Activated T-helper 1 cell treated with anti-CD3 and anti-CD28 coated beads, Interleukin-12 subunit alpha, Interleukin-12 subunit beta, Interleukin-2, Interleukin-4 antibody, amounts not matched to agents 30 ng/mL and 10 ng/mL and 1 ng/mL, durations not matched to agents 14 hours and 24 hours and 36 hours (primary cell): Measurements from ENCODE around the gene ALKBH2. TPM values are rescaled to one million over a fixed set of nuclear protein-coding genes. Genes with fewer than 3 reads are reported as not detected.

Experiments
- DNase-seq: peaks from one replicate; pipeline ENCODE4 v3.0.0; 2021; ENCODE audit warnings: low spot score
- H3K27ac Mint-ChIP-seq: one replicate; pipeline ENCODE4 v1.8.0; 2021; ENCODE audit warnings: mild to moderate bottlenecking, mixed read lengths
- H3K27me3 Mint-ChIP-seq: one replicate; pipeline ENCODE4 v1.8.0; 2022; ENCODE audit warnings: mild to moderate bottlenecking, moderate library complexity, mixed read lengths; ENCODE audit not compliant: insufficient read depth
- H3K36me3 Mint-ChIP-seq: one replicate; pipeline ENCODE4 v1.8.0; 2021; ENCODE audit warnings: low read depth, mixed read lengths
- H3K4me1 Mint-ChIP-seq: one replicate; pipeline ENCODE4 v1.8.0; 2021; ENCODE audit warnings: low read depth, mixed read lengths
- H3K4me3 Mint-ChIP-seq: one replicate; pipeline ENCODE4 v1.8.0; 2021; ENCODE audit warnings: mild to moderate bottlenecking, moderate library complexity, mixed read lengths
- H3K9me3 Mint-ChIP-seq: one replicate; pipeline ENCODE4 v1.8.0; 2021; ENCODE audit warnings: mixed read lengths
- intact Hi-C: fragments of 100-400 bp; cut with micrococcal nuclease; formaldehyde crosslinking; loops from one replicate; pipeline ENCODE4 v1.15.1; 2024
- total RNA-seq: library from RNA; stranded (reverse); gene quantifications from 2 replicates; pipeline ENCODE4 v1.2.3, GENCODE V29; 2022

Gene ALKBH2
- total RNA-seq, 1 donor from 2014 or later, result 47.4 TPM

GRCh38 chr12:109109746-109110350, 16.6 kb upstream of the ALKBH2 start:
- intact Hi-C loops, result loop anchor here (2.0 kb wide), 1 partner anchor 17 kb away; the partner anchor contains the start of gene ALKBH2
- DNase-seq, result no peak
- no peak overlapping the region for H3K27ac Mint-ChIP-seq
- H3K4me1 Mint-ChIP-seq, result peaks cover 15% of the 10 kb centered on the region
- H3K4me3 Mint-ChIP-seq, result no peak overlapping the region
- H3K27me3 Mint-ChIP-seq, result no peaks in the 10 kb centered on the region
- no peaks in the 10 kb centered on the region for H3K9me3 Mint-ChIP-seq
- H3K36me3 Mint-ChIP-seq, result peaks cover 21% of the 10 kb centered on the region

DNA sequence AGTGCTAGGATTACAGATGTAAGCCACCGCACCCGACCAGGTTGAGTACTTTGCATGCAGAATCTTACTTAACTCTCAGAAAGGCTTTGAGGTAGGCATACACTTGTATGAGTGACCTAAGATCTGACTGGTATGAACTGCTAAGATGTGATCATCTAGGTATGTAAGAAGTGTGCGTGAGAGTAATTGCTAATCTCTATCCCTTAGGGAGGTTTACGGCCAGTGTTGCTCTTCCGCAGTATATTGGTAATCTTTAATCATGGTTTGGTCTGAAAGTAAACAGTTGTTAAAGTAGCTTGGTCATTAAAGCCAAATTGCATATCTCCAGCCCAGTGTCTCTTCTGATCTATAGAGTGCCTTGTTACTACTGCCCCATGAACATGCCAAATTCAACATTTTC, 11.9 kb upstream of the ALKBH2 start:
- H3K4me1 Mint-ChIP-seq, result peaks cover 7% of the 10 kb centered on the region
- no peaks in the 10 kb centered on the region for H3K27me3 Mint-ChIP-seq
- H3K4me3 Mint-ChIP-seq, result no peak overlapping the region
- peaks cover 39% of the 10 kb centered on the region for H3K36me3 Mint-ChIP-seq
- intact Hi-C loops, result no loop called here
- H3K9me3 Mint-ChIP-seq, result no peaks in the 10 kb centered on the region
- no peak for DNase-seq
- H3K27ac Mint-ChIP-seq, result no peak overlapping the region

DNA sequence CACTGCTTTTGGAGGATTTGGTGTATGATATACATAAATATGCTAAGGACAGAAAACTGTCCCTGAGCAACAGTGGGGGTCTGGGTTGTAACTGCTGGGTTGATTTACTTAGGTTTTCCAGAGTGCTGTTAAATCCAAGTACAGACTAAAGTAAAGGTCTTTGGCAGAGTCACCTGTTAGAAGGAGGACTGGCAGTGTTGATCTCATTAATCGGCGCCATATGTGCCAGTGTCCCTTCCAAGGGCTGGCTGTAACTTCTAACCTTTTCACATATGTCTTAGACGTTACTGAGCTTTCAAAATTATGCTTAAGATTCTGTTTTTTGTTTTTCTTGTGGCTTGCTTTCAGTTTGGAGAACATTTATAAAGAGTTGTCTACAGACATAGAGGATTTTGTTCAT, 9.2 kb upstream of the ALKBH2 start:
- H3K9me3 Mint-ChIP-seq, result no peaks in the 10 kb centered on the region
- H3K36me3 Mint-ChIP-seq, result peaks cover 42% of the 10 kb centered on the region
- H3K4me3 Mint-ChIP-seq, result no peak overlapping the region
- no peak overlapping the region for H3K27ac Mint-ChIP-seq
- intact Hi-C loops, result no loop called here
- DNase-seq, result no peak
- H3K4me1 Mint-ChIP-seq, result peaks cover 26% of the 10 kb centered on the region
- H3K27me3 Mint-ChIP-seq, result no peaks in the 10 kb centered on the region

GRCh38 chr12:109100741-109101140, 7.5 kb upstream of the ALKBH2 start:
- peaks cover 26% of the 10 kb centered on the region for H3K4me1 Mint-ChIP-seq
- no peak overlapping the region for H3K4me3 Mint-ChIP-seq
- H3K27ac Mint-ChIP-seq, result no peak overlapping the region
- no peak for DNase-seq
- H3K36me3 Mint-ChIP-seq, result peaks cover 38% of the 10 kb centered on the region
- intact Hi-C loops, result no loop called here
- H3K9me3 Mint-ChIP-seq, result no peaks in the 10 kb centered on the region
- no peaks in the 10 kb centered on the region for H3K27me3 Mint-ChIP-seq

DNA sequence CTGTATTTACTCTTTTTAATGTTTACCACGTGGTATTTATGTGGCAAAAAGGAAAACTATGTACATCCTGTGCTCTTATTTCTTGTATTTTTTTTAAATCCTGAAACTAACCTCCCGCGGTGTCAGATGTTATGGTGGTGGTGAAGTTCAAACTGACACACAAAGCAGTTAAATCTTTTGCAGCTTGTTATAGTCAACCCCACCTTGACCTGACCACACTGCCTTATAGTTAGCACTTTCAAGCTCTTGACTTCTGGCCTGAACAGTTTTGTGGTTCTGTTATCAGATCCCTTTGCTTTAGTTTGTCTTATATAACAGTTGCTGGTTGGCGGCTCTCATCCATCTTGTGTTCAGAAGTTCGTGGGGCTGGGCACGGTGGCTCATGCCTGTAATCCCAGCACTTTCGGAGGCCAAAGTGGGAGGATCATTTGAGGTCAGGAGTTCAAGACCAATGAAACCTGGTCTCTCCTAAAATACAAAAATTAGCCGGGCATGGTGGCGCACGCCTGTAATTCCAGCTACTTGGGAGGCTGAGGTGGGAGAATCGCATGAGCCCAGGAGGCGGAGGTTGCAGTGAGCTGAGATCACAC, 6.3 kb upstream of the ALKBH2 start:
- Mint-ChIP-seq H3K4me1 (peaks cover 26% of the 10 kb centered on the region), H3K27ac (peak overlapping the region; percentile 53), H3K9me3 (no peaks in the 10 kb centered on the region), H3K27me3 (no peaks in the 10 kb centered on the region), H3K36me3 (peaks cover 31% of the 10 kb centered on the region), H3K4me3 (peak overlapping the region; percentile 93)
- intact Hi-C loops, result loop anchor here (5.0 kb wide), 2 partner anchors 482 to 613 kb away; partner anchors contain the start of gene FAM222A
- DNase-seq, result no peak

GRCh38 chr12:109098651-109099050, 5.4 kb upstream of the ALKBH2 start:
- H3K4me1 Mint-ChIP-seq, result peaks cover 28% of the 10 kb centered on the region
- H3K9me3 Mint-ChIP-seq, result no peaks in the 10 kb centered on the region
- intact Hi-C loops, result loop anchor here (1.0 to 5.0 kb wide), 5 partner anchors 46 to 614 kb away; partner anchors contain the start of genes FAM222A, SSH1 and USP30
- peaks cover 25% of the 10 kb centered on the region for H3K36me3 Mint-ChIP-seq
- H3K27ac Mint-ChIP-seq, result peak overlapping the region; percentile 72
- no peaks in the 10 kb centered on the region for H3K27me3 Mint-ChIP-seq
- H3K4me3 Mint-ChIP-seq, result peak overlapping the region; percentile 93
- DNase-seq, result no peak

DNA sequence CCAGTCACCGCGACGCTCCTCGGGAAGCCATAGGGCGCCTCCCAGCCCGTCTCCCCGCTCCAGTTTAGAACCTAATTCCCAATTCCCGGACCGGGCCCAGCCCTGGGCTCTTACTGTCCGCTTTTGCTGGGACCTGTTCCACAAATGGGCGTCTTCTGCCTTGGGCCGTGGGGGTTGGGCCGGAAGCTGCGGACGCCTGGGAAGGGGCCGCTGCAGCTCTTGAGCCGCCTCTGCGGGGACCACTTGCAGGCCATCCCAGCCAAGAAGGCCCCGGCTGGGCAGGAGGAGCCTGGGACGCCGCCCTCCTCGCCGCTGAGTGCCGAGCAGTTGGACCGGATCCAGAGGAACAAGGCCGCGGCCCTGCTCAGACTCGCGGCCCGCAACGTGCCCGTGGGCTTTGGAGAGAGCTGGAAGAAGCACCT, 4.9 kb upstream of the ALKBH2 start:
- intact Hi-C loops, result loop anchor here (1.0 to 5.0 kb wide), 5 partner anchors 46 to 614 kb away; partner anchors contain the start of genes FAM222A, SSH1 and USP30
- Mint-ChIP-seq H3K4me3 (peak overlapping the region; percentile 93), H3K27me3 (no peaks in the 10 kb centered on the region), H3K9me3 (no peaks in the 10 kb centered on the region), H3K4me1 (peaks cover 33% of the 10 kb centered on the region), H3K27ac (peak overlapping the region; percentile 90), H3K36me3 (peaks cover 24% of the 10 kb centered on the region)
- DNase-seq, result no peak

GRCh38 chr12:109097435-109098182, 4.3 kb upstream of the ALKBH2 start, which contains the start of gene UNG:
TSS of gene UNG (plus strand) at chr12:109097597. CDS start at chr12:109097680, 83 bp downstream.
- H3K4me1 Mint-ChIP-seq, result peaks cover 39% of the 10 kb centered on the region
- H3K4me3 Mint-ChIP-seq, result peak within 1 kb of the TSS; percentile 93
- H3K36me3 Mint-ChIP-seq, result peaks cover 26% of the 10 kb centered on the region
- H3K27ac Mint-ChIP-seq, result peak within 1 kb of the TSS; percentile 90
- intact Hi-C loops, result loop anchor here (1.0 to 5.0 kb wide), 7 partner anchors 14 to 615 kb away; partner anchors contain the start of genes FAM222A, SSH1 and USP30
- no peaks in the 10 kb centered on the region for H3K27me3 Mint-ChIP-seq
- H3K9me3 Mint-ChIP-seq, result no peaks in the 10 kb centered on the region
- DNase-seq, result peak; percentile 94

DNA sequence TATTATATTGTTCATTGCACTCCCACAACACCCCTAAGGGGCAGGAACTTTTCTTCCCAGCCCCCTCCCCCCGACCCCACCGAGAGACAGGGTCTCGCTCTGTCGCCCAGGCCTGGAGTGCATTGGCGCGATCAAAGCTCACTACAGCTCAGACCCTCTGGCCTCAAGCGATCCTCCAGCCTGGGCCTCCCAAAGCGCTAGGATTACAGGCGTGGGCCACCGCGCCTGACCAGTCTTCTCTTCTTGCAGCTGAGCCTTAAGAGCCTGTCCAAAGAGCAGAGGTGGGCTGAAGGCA, 3.8 kb upstream of the ALKBH2 start:
- Mint-ChIP-seq H3K36me3 (peaks cover 29% of the 10 kb centered on the region), H3K4me1 (peaks cover 44% of the 10 kb centered on the region), H3K27ac (no peak overlapping the region), H3K27me3 (no peaks in the 10 kb centered on the region), H3K4me3 (peak overlapping the region; percentile 93), H3K9me3 (no peaks in the 10 kb centered on the region)
- intact Hi-C loops, result loop anchor here (1.0 to 5.0 kb wide), 4 partner anchors 14 to 615 kb away; partner anchors contain the start of gene FAM222A
- no peak for DNase-seq

DNA sequence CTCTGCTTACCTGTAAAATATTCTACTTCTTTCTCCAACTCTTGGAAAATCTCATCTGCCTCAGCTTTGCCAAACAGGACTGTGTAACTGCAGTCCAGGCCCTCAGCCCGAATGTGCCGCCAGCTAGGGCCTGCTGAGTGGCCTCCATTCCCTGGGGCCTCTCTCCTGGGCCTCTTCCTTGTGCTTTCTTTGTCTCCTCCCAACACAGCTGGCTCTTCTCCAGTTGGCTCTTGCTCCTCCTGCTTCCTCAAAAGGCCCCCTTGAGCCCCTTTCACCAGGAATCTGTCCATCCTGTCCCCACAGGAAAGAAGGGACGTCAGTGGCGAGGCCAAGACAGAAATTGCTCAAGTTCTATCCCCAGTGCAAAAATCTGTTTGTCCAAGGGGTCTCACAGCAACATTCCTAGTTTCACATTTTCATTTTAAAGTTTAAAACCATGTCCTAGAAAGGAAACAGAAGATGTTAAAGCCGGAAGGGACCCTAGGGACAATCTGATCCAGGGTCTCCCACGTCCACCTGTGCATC, 713 bp downstream of the ALKBH2 start:
- Mint-ChIP-seq H3K9me3 (no peaks in the 10 kb centered on the region), H3K27me3 (no peaks in the 10 kb centered on the region), H3K27ac (peak overlapping the region; percentile 84), H3K36me3 (peaks cover 17% of the 10 kb centered on the region), H3K4me1 (peaks cover 22% of the 10 kb centered on the region), H3K4me3 (peak overlapping the region; percentile 89)
- DNase-seq, result no peak
- intact Hi-C loops, result loop anchor here (1.0 to 2.0 kb wide), 16 partner anchors 18 to 1407 kb away; partner anchors contain the start of genes CORO1C, FICD, KCTD10 and MMAB

DNA sequence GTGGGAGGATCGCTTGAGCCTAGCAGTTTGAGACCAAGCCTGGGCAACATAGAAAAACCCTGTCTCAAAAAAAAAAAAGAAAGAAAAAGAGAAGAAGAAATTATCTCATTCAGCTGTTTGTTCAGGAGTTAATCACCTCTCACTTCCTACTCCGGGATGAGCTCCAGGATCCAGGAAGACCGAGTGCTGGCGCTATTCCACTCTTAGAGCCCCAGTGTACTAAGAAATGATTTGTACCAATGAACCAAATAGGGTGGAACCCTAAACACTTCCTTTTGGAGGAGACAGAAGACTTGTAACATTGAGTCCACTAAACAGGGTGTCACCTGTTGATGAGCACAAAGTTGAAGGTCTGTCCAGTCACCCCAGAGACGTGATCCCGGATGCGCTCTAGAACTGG, 3.6 kb downstream of the ALKBH2 start:
- intact Hi-C loops, result no loop called here
- Mint-ChIP-seq H3K4me3 (no peak overlapping the region), H3K27ac (no peak overlapping the region), H3K36me3 (peaks cover 20% of the 10 kb centered on the region), H3K27me3 (no peaks in the 10 kb centered on the region), H3K4me1 (peaks cover 22% of the 10 kb centered on the region), H3K9me3 (no peaks in the 10 kb centered on the region)
- no peak for DNase-seq

DNA sequence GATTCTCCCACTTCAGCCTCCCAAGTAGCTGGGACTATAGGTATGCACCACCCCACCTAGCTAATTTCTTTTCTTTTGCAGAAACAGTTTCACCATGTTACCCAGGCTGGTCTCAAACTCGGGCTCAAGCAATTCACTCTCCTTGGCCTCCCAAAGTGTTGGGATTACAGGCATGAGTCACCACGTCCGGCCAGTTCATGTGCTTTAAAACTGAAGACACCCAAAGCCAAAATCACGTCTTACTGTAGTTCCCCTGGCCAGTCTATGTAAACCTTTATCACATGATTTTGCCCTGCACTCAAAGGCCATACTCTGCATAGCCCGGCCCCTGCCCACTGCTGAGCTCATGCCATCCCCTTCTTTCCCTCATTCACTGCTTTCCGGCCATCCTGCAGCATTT, 4.5 kb downstream of the ALKBH2 start:
- DNase-seq, result no peak
- Mint-ChIP-seq H3K27ac (no peak overlapping the region), H3K36me3 (peaks cover 20% of the 10 kb centered on the region), H3K4me3 (no peak overlapping the region), H3K9me3 (no peaks in the 10 kb centered on the region), H3K27me3 (no peaks in the 10 kb centered on the region), H3K4me1 (peaks cover 21% of the 10 kb centered on the region)
- intact Hi-C loops, result no loop called here
